Measurements from ENCODE around the gene NACAD. TPM values are rescaled to one million over a fixed set of nuclear protein-coding genes. Genes with fewer than 3 reads are reported as not detected.

Gene NACAD
- polyA plus RNA-seq, 2 of the 4 experiments (the other 2 are of a cell fraction) = 0.03 to 0.43 TPM

GRCh38 chr7:45060295-45060694 is 28.5 kb downstream of the NACAD start:
- Histone ChIP-seq H3K27ac (no peak overlapping the region), H3K9me3 (no peaks in the 10 kb centered on the region), H3K4me1 (no peaks in the 10 kb centered on the region), H3K4me3 (no peak overlapping the region), H3K4me2 (no peak overlapping the region)
- FAIRE-seq (no peak), ATAC-seq (no peak), DNase-seq (ENCODE audit: low read depth in 1 of 2, low spot score in 1 of 2) (no peak)
- TF ChIP-seq HEYL (CRISPR knock-in tag; IDR thresholded peaks at IDR 0.05) (no peak), BHLHE40 (IDR thresholded peaks at IDR 0.05; ENCODE audit: low read depth, low read length) (no peak), SREBF2 (IDR thresholded peaks at IDR 0.05) (no peak), SMC3 (IDR thresholded peaks at IDR 0.05) (no peak), JUN (IDR thresholded peaks at IDR 0.05) (no peak), CBX2 (IDR thresholded peaks at IDR 0.05; ENCODE audit: borderline replicate concordance, low read depth) (no peak), TP53 (CRISPR knock-in tag; IDR thresholded peaks at IDR 0.05) (no peak), ATOH8 (CRISPR knock-in tag; IDR thresholded peaks at IDR 0.05; ENCODE audit: low read depth) (no peak), GATA3 (IDR thresholded peaks at IDR 0.05; ENCODE audit: borderline replicate concordance) (no peak), RNF2 (IDR thresholded peaks at IDR 0.05; ENCODE audit: borderline replicate concordance, low read depth) (no peak), ZNF302 (CRISPR knock-in tag; IDR thresholded peaks at IDR 0.05) (no peak)
- TF ChIP-seq, protein P1, sequence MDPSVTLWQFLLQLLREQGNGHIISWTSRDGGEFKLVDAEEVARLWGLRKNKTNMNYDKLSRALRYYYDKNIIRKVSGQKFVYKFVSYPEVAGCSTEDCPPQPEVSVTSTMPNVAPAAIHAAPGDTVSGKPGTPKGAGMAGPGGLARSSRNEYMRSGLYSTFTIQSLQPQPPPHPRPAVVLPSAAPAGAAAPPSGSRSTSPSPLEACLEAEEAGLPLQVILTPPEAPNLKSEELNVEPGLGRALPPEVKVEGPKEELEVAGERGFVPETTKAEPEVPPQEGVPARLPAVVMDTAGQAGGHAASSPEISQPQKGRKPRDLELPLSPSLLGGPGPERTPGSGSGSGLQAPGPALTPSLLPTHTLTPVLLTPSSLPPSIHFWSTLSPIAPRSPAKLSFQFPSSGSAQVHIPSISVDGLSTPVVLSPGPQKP (IDR thresholded peaks at IDR 0.05; ENCODE audit: low read depth, low read length) = no peak
- TF ChIP-seq, protein P2, sequence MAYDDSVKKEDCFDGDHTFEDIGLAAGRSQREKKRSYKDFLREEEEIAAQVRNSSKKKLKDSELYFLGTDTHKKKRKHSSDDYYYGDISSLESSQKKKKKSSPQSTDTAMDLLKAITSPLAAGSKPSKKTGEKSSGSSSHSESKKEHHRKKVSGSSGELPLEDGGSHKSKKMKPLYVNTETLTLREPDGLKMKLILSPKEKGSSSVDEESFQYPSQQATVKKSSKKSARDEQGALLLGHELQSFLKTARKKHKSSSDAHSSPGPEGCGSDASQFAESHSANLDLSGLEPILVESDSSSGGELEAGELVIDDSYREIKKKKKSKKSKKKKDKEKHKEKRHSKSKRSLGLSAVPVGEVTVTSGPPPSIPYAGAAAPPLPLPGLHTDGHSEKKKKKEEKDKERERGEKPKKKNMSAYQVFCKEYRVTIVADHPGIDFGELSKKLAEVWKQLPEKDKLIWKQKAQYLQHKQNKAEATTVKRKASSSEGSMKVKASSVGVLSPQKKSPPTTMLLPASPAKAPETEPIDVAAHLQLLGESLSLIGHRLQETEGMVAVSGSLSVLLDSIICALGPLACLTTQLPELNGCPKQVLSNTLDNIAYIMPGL (CRISPR knock-in tag; IDR thresholded peaks at IDR 0.05; ENCODE audit: borderline replicate concordance) = no peak
- ChIA-PET POLR2A (no interaction called here), CTCF (no interaction called here)
- 91% methylated on average over 3 of the region's 3 CpGs for WGBS (ENCODE audit: missing lambda C conversion rate)

DNA sequence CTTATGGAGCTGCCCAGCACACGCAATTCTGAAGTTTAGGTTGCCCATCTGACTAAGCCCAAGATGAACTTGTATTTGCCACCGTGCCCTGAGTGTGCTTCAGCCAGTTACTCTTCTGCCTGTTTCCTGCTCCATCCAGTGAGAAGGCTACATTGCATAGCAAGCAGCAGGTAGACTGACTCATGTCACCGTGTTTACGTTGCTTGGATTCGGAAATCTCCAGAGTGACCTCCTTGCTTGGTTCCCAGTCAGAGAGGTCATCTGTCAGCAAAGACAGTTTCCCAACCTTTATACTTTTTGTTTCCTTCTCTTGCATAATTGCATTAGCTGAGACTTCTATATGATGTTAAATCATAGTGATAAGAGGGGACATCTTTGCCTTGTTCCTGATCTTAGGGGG is 30.9 kb downstream of the NACAD start:
- ChIA-PET POLR2A (no interaction called here), CTCF (no interaction called here)
- Histone ChIP-seq H3K4me3 (no peak overlapping the region), H3K4me1 (no peaks in the 10 kb centered on the region), H3K4me2 (no peak overlapping the region), H3K27ac (no peak overlapping the region), H3K9me3 (no peaks in the 10 kb centered on the region)
- DNase-seq (ENCODE audit: low read depth in 1 of 2, low spot score in 1 of 2) (no peak), ATAC-seq (no peak), FAIRE-seq (no peak)
- WGBS (ENCODE audit: missing lambda C conversion rate) = 91% methylated on average over 5 of the region's 5 CpGs
- TF ChIP-seq FOXS1 (CRISPR knock-in tag; IDR thresholded peaks at IDR 0.05) = no peak

DNA sequence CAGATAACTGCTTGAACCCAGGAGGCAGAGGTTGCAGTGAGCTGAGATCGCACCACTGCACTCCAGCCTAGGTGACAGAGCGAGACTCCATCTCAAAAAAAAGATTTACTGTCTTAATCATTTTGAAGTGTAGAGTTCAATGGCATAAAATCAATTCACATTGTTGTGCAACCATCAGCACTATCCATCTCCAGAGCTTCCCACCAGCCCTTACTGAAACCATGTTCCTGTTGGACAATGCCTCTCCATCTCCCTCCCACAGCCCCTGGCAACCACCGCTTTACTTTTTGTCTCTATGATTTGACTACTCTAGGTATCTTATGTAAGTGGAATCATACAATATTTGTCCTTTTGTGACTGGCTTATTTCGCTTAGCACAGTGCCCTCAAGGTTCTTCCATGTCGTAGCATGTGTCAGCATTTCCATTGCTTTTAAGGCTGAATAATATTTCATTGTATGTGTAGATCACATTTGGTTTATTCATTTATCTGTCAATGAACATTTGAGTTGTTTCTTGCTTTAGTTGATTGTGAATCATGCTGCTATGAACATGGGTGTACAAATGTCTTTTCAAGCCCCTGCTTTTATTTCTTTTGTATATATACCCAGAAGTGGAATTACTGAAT is 33.1 kb downstream of the NACAD start:
- ATAC-seq = no peak

DNA sequence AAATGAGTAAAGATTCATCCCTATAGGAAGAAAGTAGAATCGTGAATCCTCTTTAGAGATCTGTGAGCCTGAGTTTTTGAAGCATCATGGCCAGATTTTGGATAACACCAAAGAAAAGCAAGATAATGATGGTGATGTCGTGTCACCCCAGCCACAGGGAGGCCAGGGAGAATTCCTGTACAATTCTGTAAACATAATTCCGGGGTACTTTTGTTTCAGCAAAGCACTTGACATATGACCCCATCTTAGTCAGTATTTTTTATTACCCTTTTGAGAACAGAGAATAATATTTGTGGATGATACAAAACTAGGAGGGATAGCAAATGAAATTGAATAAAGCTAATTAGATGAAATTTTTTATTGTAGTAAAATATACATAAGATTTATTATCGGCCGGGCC is 33.8 kb downstream of the NACAD start:
- no peak for ATAC-seq
- ChIA-PET POLR2A (interaction anchor here (0.7 kb wide), 1 partner anchor 57 kb away, joined by 4 read pairs; the partner anchor contains the start of gene TBRG4), CTCF (interaction anchor here (0.6 kb wide), 1 partner anchor 1498 kb away, joined by 3 read pairs; no protein-coding TSS in a partner anchor)
- WGBS (ENCODE audit: missing lambda C conversion rate) = 86% methylated on average over 5 of the region's 5 CpGs
- H3K4me3 ChIP-seq = no peak overlapping the region
- DNase-seq (ENCODE audit: low read depth in 1 of 2, low spot score in 1 of 2) = no peak
- no peak for TF ChIP-seq MAZ (IDR thresholded peaks at IDR 0.05; ENCODE audit: borderline replicate concordance, low read depth, low read length)
- no peak for TF ChIP-seq RFX5 (IDR thresholded peaks at IDR 0.05)
- TF ChIP-seq, protein P1 (IDR thresholded peaks at IDR 0.05; ENCODE audit: low read depth, low read length) = no peak
- TF ChIP-seq HOXA7 (CRISPR knock-in tag; IDR thresholded peaks at IDR 0.05) = no peak
- TF ChIP-seq, protein P2 (CRISPR knock-in tag; IDR thresholded peaks at IDR 0.05; ENCODE audit: borderline replicate concordance) = no peak
- no peak overlapping the region for H3K27ac ChIP-seq
- FAIRE-seq = no peak
- no peaks in the 10 kb centered on the region for H3K9me3 ChIP-seq
- no peak overlapping the region for H3K4me2 ChIP-seq
- H3K4me1 ChIP-seq = no peaks in the 10 kb centered on the region

More for the DNA sequence above, 33.1 kb downstream of the NACAD start:
- Histone ChIP-seq H3K27ac (no peak overlapping the region), H3K4me3 (no peak overlapping the region), H3K4me2 (no peak overlapping the region), H3K4me1 (no peaks in the 10 kb centered on the region), H3K9me3 (no peaks in the 10 kb centered on the region)
- WGBS (ENCODE audit: missing lambda C conversion rate) = 92% methylated on average over 5 of the region's 5 CpGs
- POLR2A ChIA-PET = no interaction called here
- CTCF ChIA-PET = no interaction called here
- DNase-seq (ENCODE audit: low read depth in 1 of 2, low spot score in 1 of 2) (no peak), FAIRE-seq (no peak)
- TF ChIP-seq RAD21 (conservative IDR thresholded peaks at IDR 0.05 in 1 of 2, IDR thresholded peaks at IDR 0.05 in 1 of 2) = no peak
